ENCODE results near the gene C1QTNF1. TPM values are rescaled to one million over a fixed set of nuclear protein-coding genes. Genes with fewer than 3 reads are reported as not detected.

The C1QTNF1 gene
- polyA plus RNA-seq, 1 donor, result 3.1 TPM

GRCh38 chr17:79036181-79036580 is 12.2 kb downstream of the C1QTNF1 start:
- 86% methylated on average over 1 of the region's 6 CpGs for WGBS (ENCODE audit: insufficient coverage, low lambda C conversion rate)
- Histone ChIP-seq H3K27me3 (ENCODE audit: control insufficient read depth, insufficient read depth, low read length) (peaks cover 2% of the 10 kb centered on the region), H3K4me1 (ENCODE audit: control insufficient read depth, insufficient read depth, low read length) (no peaks in the 10 kb centered on the region), H3K4me3 (ENCODE audit: low read length) (no peak overlapping the region), H3K9me3 (ENCODE audit: control insufficient read depth, low read depth, low read length) (no peaks in the 10 kb centered on the region), H3K27ac (ENCODE audit: low read length) (no peak overlapping the region), H3K36me3 (ENCODE audit: control insufficient read depth, insufficient read depth, low read length) (no peaks in the 10 kb centered on the region)
- DNase-seq, result no peak

- no peak for DNase-seq
- Histone ChIP-seq H3K36me3 (ENCODE audit: control insufficient read depth, insufficient read depth, low read length) (no peaks in the 10 kb centered on the region), H3K27me3 (ENCODE audit: control insufficient read depth, insufficient read depth, low read length) (peaks cover 2% of the 10 kb centered on the region), H3K4me1 (ENCODE audit: control insufficient read depth, insufficient read depth, low read length) (no peaks in the 10 kb centered on the region), H3K4me3 (ENCODE audit: low read length) (no peak overlapping the region), H3K27ac (ENCODE audit: low read length) (no peak overlapping the region), H3K9me3 (ENCODE audit: control insufficient read depth, low read depth, low read length) (no peaks in the 10 kb centered on the region)
- WGBS (ENCODE audit: insufficient coverage, low lambda C conversion rate), result 100% methylated on average over 1 of the region's 3 CpGs
Measured at GRCh38 chr17:79036596-79036995, 12.6 kb downstream of the C1QTNF1 start.

- no peaks in the 10 kb centered on the region for H3K27me3 ChIP-seq (ENCODE audit: control insufficient read depth, insufficient read depth, low read length)
- H3K4me3 ChIP-seq (ENCODE audit: low read length), result no peak overlapping the region
- H3K9me3 ChIP-seq (ENCODE audit: control insufficient read depth, low read depth, low read length), result no peaks in the 10 kb centered on the region
- WGBS (ENCODE audit: insufficient coverage, low lambda C conversion rate), result no CpG with 5 or more reads among the region's 8 CpGs
- H3K36me3 ChIP-seq (ENCODE audit: control insufficient read depth, insufficient read depth, low read length), result no peaks in the 10 kb centered on the region
- no peak overlapping the region for H3K27ac ChIP-seq (ENCODE audit: low read length)
- no peaks in the 10 kb centered on the region for H3K4me1 ChIP-seq (ENCODE audit: control insufficient read depth, insufficient read depth, low read length)
- DNase-seq, result no peak
Measured at GRCh38 chr17:79038545-79039135, 14.7 kb downstream of the C1QTNF1 start.

GRCh38 chr17:79039171-79039570 is 15.2 kb downstream of the C1QTNF1 start:
- no peaks in the 10 kb centered on the region for H3K9me3 ChIP-seq (ENCODE audit: control insufficient read depth, low read depth, low read length)
- no peak overlapping the region for H3K4me3 ChIP-seq (ENCODE audit: low read length)
- no peaks in the 10 kb centered on the region for H3K4me1 ChIP-seq (ENCODE audit: control insufficient read depth, insufficient read depth, low read length)
- no CpG with 5 or more reads among the region's 8 CpGs for WGBS (ENCODE audit: insufficient coverage, low lambda C conversion rate)
- H3K27ac ChIP-seq (ENCODE audit: low read length), result no peak overlapping the region
- no peaks in the 10 kb centered on the region for H3K36me3 ChIP-seq (ENCODE audit: control insufficient read depth, insufficient read depth, low read length)
- no peak for DNase-seq
- H3K27me3 ChIP-seq (ENCODE audit: control insufficient read depth, insufficient read depth, low read length), result no peaks in the 10 kb centered on the region

DNA sequence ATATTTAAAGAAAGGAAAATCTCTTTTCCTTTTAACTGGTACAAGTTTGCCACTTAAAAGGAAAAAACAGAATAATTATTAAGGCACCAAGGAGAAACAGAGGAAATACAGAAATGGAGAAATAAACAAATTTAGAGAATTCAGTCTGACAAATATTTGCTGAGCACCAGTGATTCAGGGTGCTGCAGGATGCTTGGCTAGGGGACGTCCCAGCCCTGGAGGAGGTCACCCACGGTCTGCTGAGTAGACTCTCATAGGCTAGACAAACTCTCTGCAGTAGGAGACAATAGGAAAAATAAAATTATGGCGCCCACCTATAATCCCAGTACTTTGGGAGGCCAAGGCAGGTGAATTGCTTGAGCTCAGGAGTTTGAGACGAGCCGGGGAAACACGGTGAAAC is 15.9 kb downstream of the C1QTNF1 start:
- no CpG with 5 or more reads among the region's 6 CpGs for WGBS (ENCODE audit: insufficient coverage, low lambda C conversion rate)
- Histone ChIP-seq H3K36me3 (ENCODE audit: control insufficient read depth, insufficient read depth, low read length) (no peaks in the 10 kb centered on the region), H3K9me3 (ENCODE audit: control insufficient read depth, low read depth, low read length) (no peaks in the 10 kb centered on the region), H3K27ac (ENCODE audit: low read length) (no peak overlapping the region), H3K4me1 (ENCODE audit: control insufficient read depth, insufficient read depth, low read length) (no peaks in the 10 kb centered on the region), H3K27me3 (ENCODE audit: control insufficient read depth, insufficient read depth, low read length) (no peaks in the 10 kb centered on the region), H3K4me3 (ENCODE audit: low read length) (no peak overlapping the region)
- DNase-seq, result no peak

DNA sequence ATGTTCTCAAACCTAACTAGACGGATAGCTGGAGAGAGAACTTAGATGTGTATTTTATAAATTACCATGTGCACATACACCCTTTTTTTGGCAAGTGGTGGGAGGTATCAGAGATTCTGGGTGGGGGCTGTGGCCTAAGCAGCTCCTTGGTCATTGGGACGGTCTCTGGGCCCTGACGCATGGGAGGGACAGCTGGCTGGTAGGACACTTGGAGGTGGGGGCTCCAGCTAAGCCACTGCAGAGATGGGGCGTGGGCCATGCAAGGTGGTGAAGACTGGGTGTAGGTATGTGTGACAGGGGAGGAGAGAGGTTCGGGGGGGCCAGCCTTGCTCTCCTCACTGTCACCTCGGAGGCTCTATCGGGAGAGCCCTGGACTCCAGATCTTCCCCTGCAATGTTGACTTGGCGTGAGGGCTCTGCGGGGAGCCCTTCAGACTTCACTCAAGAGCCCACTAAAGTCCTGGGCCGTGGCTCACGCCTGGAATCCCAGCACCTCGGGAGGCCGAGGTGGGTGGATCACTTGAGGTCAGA is 17.1 kb downstream of the C1QTNF1 start:
- DNase-seq, result no peak
- Histone ChIP-seq H3K27me3 (ENCODE audit: control insufficient read depth, insufficient read depth, low read length) (no peaks in the 10 kb centered on the region), H3K4me1 (ENCODE audit: control insufficient read depth, insufficient read depth, low read length) (no peaks in the 10 kb centered on the region), H3K36me3 (ENCODE audit: control insufficient read depth, insufficient read depth, low read length) (no peaks in the 10 kb centered on the region), H3K27ac (ENCODE audit: low read length) (no peak overlapping the region), H3K9me3 (ENCODE audit: control insufficient read depth, low read depth, low read length) (no peaks in the 10 kb centered on the region), H3K4me3 (ENCODE audit: low read length) (no peak overlapping the region)
- no CpG with 5 or more reads among the region's 13 CpGs for WGBS (ENCODE audit: insufficient coverage, low lambda C conversion rate)

DNA sequence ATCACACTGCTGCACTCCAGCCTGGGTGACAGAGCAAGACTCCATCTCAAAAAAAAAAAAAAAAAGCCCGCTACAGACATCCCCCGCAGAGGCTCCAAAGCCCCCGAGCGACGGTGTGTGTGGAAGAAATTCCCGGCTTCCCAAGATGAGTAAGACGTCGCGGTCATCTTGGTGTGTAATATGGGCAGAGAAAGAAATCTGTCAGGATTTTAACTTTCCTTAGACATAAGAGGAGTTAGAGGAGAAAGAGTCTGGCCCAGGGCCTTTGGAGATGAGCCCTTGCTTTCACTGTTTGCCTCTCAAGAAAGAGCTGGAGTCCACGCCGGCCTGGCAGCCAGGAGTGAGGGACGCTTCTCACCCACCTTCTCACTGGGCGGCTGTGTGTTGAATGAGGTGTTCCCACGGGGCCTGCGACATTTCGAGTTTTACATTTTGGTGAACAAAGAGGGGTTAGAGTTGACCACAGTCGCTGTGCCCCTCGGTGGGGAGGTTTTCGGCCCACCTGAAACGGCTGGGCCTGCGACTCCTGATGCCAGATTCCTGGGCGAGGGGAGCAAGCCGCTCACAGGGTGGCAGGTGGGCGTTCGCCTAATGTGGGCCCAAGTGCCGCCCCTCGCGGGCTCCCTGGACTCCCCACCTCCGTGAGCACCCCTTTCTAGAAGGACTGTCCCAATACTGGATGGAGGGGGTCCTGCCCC is 17.9 kb downstream of the C1QTNF1 start:
- H3K27ac ChIP-seq (ENCODE audit: low read length), result no peak overlapping the region
- H3K4me1 ChIP-seq (ENCODE audit: control insufficient read depth, insufficient read depth, low read length), result no peaks in the 10 kb centered on the region
- no CpG with 5 or more reads among the region's 29 CpGs for WGBS (ENCODE audit: insufficient coverage, low lambda C conversion rate)
- no peak for DNase-seq
- H3K36me3 ChIP-seq (ENCODE audit: control insufficient read depth, insufficient read depth, low read length), result no peaks in the 10 kb centered on the region
- no peaks in the 10 kb centered on the region for H3K9me3 ChIP-seq (ENCODE audit: control insufficient read depth, low read depth, low read length)
- H3K4me3 ChIP-seq (ENCODE audit: low read length), result no peak overlapping the region
- no peaks in the 10 kb centered on the region for H3K27me3 ChIP-seq (ENCODE audit: control insufficient read depth, insufficient read depth, low read length)

DNA sequence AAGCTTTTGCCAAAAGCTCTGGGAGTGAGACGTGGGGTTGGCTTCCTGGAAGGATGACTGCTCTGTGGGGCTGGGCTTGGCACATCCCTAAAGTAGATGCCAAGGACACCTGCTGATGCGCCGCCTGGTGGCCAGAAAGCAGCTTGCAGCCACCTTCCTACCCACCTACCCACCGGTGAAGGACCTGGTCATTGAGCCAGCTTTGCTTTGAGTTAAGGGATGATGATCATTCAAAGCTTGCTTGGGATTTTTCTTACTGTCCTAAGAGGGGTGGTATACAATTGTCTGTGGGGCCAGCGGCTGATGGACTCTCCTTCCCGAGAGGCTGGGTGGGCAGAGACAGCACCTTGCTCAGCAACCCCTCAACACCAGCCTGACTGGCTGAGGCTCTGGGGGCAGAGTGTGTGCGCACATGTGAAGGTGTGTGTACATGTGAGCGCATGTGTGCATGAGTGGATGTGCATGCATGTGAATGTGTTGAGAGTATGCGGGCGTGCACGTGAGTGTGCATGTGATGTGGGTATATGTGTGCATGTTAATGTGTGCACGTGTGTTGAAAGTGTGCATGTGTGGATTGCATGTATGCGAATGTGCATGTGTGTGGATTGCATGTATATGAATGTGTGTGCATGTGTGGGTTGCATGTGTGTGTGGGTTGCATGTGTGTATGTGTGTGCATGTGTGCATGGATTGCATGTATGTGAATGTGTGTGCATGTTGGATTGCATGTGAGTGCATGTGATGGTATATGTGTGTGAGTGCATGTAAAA is 18.6 kb downstream of the C1QTNF1 start:
- no peak overlapping the region for H3K27ac ChIP-seq (ENCODE audit: low read length)
- WGBS (ENCODE audit: insufficient coverage, low lambda C conversion rate), result 100% methylated on average over 4 of the region's 13 CpGs
- H3K36me3 ChIP-seq (ENCODE audit: control insufficient read depth, insufficient read depth, low read length), result no peaks in the 10 kb centered on the region
- peak in 1 of 2 donors; percentile 23 for DNase-seq
- no peaks in the 10 kb centered on the region for H3K4me1 ChIP-seq (ENCODE audit: control insufficient read depth, insufficient read depth, low read length)
- no peaks in the 10 kb centered on the region for H3K27me3 ChIP-seq (ENCODE audit: control insufficient read depth, insufficient read depth, low read length)
- no peaks in the 10 kb centered on the region for H3K9me3 ChIP-seq (ENCODE audit: control insufficient read depth, low read depth, low read length)
- no peak overlapping the region for H3K4me3 ChIP-seq (ENCODE audit: low read length)

DNA sequence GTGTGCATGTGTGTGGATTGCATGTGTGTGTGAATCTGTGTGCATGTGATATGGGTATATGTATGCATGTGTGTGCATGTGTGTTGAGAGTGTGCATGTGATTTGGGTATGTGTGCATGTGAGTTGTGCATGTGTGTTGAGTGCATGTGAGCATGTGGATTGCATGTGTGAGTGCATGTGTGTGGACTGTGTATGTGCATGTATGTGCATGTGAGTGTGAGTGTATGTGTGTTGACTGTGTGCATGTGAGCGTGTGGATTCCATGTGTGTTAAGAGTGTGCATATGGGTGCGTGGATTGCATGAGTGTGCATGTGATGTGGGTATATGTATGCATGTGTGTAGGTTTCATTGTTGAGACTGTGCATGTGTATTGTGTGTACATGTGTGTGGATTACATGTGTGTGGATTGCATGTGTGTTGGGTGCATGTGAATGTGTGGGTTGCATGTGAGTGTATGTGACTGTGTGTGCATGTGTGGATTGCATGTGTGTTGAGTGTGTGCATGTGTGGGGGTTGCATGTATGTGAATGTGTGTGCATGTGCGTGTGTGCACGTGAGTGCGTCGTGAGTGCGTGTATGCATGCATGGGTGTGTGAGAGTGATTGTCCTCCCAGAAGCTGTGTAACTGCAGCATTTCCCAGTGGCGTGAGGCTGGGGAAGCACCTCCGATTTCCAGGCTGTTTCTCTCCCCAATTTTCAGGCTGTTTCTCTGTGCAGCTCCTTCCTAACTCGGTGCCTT is 19.4 kb downstream of the C1QTNF1 start:
- Histone ChIP-seq H3K27me3 (ENCODE audit: control insufficient read depth, insufficient read depth, low read length) (no peaks in the 10 kb centered on the region), H3K36me3 (ENCODE audit: control insufficient read depth, insufficient read depth, low read length) (no peaks in the 10 kb centered on the region), H3K4me1 (ENCODE audit: control insufficient read depth, insufficient read depth, low read length) (no peaks in the 10 kb centered on the region), H3K27ac (ENCODE audit: low read length) (no peak overlapping the region), H3K9me3 (ENCODE audit: control insufficient read depth, low read depth, low read length) (no peaks in the 10 kb centered on the region), H3K4me3 (ENCODE audit: low read length) (no peak overlapping the region)
- DNase-seq, result no peak
- no CpG with 5 or more reads among the region's 10 CpGs for WGBS (ENCODE audit: insufficient coverage, low lambda C conversion rate)

- Histone ChIP-seq H3K27ac (ENCODE audit: low read length) (no peak overlapping the region), H3K36me3 (ENCODE audit: control insufficient read depth, insufficient read depth, low read length) (no peaks in the 10 kb centered on the region), H3K27me3 (ENCODE audit: control insufficient read depth, insufficient read depth, low read length) (no peaks in the 10 kb centered on the region), H3K9me3 (ENCODE audit: control insufficient read depth, low read depth, low read length) (no peaks in the 10 kb centered on the region), H3K4me3 (ENCODE audit: low read length) (no peak overlapping the region), H3K4me1 (ENCODE audit: control insufficient read depth, insufficient read depth, low read length) (no peaks in the 10 kb centered on the region)
- WGBS (ENCODE audit: insufficient coverage, low lambda C conversion rate), result no CpG with 5 or more reads among the region's 12 CpGs
- DNase-seq, result no peak
Measured at GRCh38 chr17:79043931-79044320, 20.0 kb downstream of the C1QTNF1 start.
